SK-N-SH (cell line): ENCODE results near the gene NUAK1.

Experiments used
- GATA2 ChIP-seq: sonication (generic); formaldehyde crosslinking; IDR thresholded peaks from 2 replicates; pipeline ENCODE4 v1.5.0; 2020; ENCODE audit warnings: mild to moderate bottlenecking, missing genetic modification reagents
- POLR2AphosphoS5 ChIP-seq: IDR thresholded peaks from 2 replicates; pipeline ENCODE4 v1.6.1; 2012; ENCODE audit warnings: low read depth, low read length
- SIN3A ChIP-seq: IDR thresholded peaks from 2 replicates; pipeline ENCODE4 v1.6.1; 2012; ENCODE audit warnings: low read depth, mild to moderate bottlenecking, low read length, moderate library complexity, borderline replicate concordance
- YY1 ChIP-seq: IDR thresholded peaks from 2 replicates; pipeline ENCODE4 v1.4.0; 2012; ENCODE audit warnings: low read depth, mild to moderate bottlenecking
- TF ChIP-seq, protein P1 (sequence below): fragments of 200-600 bp; sonication (generic); IDR thresholded peaks from 2 replicates; pipeline ENCODE4 v1.6.1; 2017; ENCODE audit warnings: antibody characterized with exemption, mild to moderate bottlenecking, moderate library complexity

DNA sequence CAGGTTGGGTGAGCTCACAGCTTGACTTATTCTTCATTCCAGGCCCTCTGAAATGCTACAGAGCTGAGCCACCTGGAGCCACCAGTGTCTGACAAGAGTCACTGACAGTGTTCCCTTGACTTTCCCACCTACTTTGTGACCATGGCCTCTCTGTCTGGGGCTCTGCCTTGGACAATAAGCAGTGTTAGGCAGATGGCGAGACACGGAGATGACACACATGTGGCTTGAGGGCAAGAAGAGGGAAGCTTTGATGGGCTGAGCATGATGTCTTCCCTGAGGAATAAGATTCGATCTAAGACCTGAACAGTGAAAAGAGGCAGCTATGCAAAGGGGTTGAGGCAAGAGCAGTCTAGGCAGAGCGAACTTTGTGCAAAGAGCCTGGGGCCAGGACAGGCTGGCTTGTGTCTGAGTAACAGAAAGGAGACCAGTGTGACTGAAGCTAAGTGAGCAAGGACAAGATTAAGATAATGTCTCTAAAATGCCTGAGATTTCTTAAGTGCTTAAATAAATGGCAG is 105.5 kb downstream of the NUAK1 start:
- TF ChIP-seq GATA2 (CRISPR knock-in tag) (no peak), POLR2AphosphoS5 (no peak), YY1 (no peak), SIN3A (no peak)
- TF ChIP-seq, protein P1, sequence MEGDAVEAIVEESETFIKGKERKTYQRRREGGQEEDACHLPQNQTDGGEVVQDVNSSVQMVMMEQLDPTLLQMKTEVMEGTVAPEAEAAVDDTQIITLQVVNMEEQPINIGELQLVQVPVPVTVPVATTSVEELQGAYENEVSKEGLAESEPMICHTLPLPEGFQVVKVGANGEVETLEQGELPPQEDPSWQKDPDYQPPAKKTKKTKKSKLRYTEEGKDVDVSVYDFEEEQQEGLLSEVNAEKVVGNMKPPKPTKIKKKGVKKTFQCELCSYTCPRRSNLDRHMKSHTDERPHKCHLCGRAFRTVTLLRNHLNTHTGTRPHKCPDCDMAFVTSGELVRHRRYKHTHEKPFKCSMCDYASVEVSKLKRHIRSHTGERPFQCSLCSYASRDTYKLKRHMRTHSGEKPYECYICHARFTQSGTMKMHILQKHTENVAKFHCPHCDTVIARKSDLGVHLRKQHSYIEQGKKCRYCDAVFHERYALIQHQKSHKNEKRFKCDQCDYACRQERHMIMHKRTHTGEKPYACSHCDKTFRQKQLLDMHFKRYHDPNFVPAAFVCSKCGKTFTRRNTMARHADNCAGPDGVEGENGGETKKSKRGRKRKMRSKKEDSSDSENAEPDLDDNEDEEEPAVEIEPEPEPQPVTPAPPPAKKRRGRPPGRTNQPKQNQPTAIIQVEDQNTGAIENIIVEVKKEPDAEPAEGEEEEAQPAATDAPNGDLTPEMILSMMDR, result no peak
